HG03159 (cell line): Measurements from ENCODE around the gene KLHL40.

ENCODE experiments used
- ATAC-seq: cut with Tn5 transposase; IDR thresholded peaks from one replicate; pipeline ENCODE4 v1.9.1; 2021; ENCODE audit warnings: mild to moderate bottlenecking, moderate library complexity; ENCODE audit not compliant: unreplicated experiment

Gene KLHL40

GRCh38 chr3:42688487-42689420 is 3.4 kb downstream of the KLHL40 start:
- ATAC-seq = no peak

- ATAC-seq = no peak
Observed at GRCh38 chr3:42689421-42690014, 4.2 kb downstream of the KLHL40 start.

- no peak for ATAC-seq
Observed at GRCh38 chr3:42690191-42690590, 4.9 kb downstream of the KLHL40 start.

GRCh38 chr3:42690766-42691680 is 5.7 kb downstream of the KLHL40 start:
- no peak for ATAC-seq

- no peak for ATAC-seq
Observed at GRCh38 chr3:42691816-42692666, 6.7 kb downstream of the KLHL40 start.

- ATAC-seq = no peak
Observed at GRCh38 chr3:42692667-42693529, 7.6 kb downstream of the KLHL40 start.

- no peak for ATAC-seq
Observed at GRCh38 chr3:42693530-42693930, 8.2 kb downstream of the KLHL40 start.

- no peak for ATAC-seq
Observed at GRCh38 chr3:42694366-42694765, 9.0 kb downstream of the KLHL40 start.

- no peak for ATAC-seq
Observed at GRCh38 chr3:42696356-42697288, 11.3 kb downstream of the KLHL40 start.

- ATAC-seq = no peak
Observed at GRCh38 chr3:42697289-42698051, 12.1 kb downstream of the KLHL40 start.

- ATAC-seq = no peak
Observed at GRCh38 chr3:42698216-42698910, 13.0 kb downstream of the KLHL40 start.

- no peak for ATAC-seq
Observed at GRCh38 chr3:42698911-42699230, 13.5 kb downstream of the KLHL40 start.

- no peak for ATAC-seq
Observed at GRCh38 chr3:42699511-42699971, 14.2 kb downstream of the KLHL40 start.

- ATAC-seq = no peak
Observed at GRCh38 chr3:42700366-42701288, 15.3 kb downstream of the KLHL40 start.

GRCh38 chr3:42701371-42702065 is 16.2 kb downstream of the KLHL40 start:
- no peak for ATAC-seq
